D341Med (cell line): Measurements from ENCODE around the gene USP32.

Experiments used
- DNase-seq: peaks from one replicate; pipeline ENCODE4 v3.0.0; 2012; ENCODE audit warnings: low spot score

The USP32 gene

GRCh38 chr17:60300949-60301348 lies 91.0 kb downstream of the USP32 start:
- no peak for DNase-seq

- DNase-seq = no peak
These were observed 91.9 kb downstream of the USP32 start for GRCh38 chr17:60300011-60300410.

GRCh38 chr17:60297760-60298401 lies 94.1 kb downstream of the USP32 start:
- no peak for DNase-seq

GRCh38 chr17:60296177-60296576 lies 95.8 kb downstream of the USP32 start:
- DNase-seq = no peak

DNA sequence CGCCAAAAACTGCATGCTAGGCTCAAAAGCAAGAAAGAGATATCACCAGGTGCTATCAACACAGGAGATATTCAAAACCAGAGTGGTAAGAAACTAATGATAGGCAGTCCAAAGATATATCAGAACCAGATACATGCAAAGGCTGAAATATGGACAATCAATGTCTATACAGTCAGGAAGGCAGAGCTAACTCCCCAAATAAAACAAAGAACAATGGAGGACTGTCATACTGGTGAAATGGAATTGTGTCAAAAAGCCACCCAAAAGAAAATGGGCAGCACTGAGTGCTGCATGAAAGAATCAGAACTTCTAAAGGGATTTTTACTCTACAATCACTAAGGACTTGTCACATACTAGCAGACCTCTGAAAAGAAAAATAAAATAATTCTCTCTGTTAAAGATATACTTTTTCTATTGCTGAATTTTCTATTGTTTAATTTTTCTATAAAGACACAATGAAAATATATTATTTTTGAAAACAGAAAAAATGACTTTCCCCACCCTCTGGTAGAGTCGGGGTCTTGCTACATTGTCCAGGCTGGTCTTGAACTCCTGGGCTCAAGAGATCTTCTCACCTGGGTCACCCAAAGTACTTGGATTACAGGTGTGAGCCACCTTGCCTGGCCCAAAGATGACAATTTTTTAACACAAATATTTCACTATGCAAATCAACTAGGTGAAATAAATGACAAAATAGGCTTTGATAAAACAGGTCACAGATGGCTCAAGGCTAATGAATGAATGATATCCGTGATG lies 98.2 kb downstream of the USP32 start:
- DNase-seq = no peak

DNA sequence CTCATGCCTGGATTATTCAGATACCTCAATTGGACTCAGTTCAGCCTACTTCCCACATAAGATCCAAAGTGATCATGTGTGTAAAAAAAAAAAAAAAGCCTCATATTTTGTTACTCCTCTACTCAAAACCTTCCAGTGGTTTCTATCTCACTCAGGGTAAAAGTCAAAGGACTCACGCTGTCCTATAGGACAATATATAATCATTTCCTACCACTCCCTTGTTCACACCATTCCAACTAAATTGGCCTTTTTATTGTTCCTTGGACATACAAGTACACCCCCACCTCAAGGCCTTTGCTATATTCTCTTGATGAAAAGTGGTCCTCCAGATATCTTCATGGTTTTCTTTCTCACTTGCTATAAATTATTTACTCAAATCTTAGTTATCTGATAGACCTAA lies 99.2 kb downstream of the USP32 start:
- no peak for DNase-seq

DNA sequence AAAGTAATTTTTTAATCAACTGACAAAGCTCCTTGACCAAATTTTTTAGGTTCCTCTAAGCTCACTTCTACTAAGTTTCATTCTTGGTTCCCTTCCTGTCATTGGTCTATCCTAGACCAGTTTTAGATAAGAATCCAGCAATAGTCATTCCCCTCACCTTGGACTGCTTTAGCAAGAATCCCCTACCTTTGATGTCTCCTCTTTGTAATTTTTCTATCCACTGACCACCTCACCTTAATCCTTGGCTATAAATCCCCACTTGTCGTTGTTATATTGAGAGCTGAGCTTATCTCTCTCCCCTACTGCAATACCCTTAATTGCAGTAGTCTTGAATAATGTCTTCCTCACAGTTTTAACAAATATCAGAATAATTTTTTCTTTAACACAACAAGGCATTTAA lies 107.2 kb downstream of the USP32 start:
- DNase-seq = no peak

DNA sequence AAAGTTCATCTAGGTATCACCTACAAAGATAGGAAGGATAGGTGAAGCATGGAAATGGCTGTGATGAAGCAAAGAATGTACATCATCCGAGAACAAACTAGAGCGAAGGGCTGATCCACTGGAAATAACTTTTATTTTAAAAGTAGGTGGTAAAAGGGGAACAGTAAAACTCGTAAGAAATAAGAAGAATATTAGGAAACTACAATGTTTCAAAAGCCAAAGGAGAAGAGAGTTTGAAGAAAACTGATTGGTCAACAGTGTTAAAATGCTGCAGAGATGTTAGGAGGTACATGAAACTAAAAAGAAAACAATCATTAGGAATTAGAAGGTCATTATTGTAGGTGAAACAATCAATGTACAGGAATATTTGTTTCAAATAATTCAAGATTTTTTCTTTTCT lies 108.1 kb downstream of the USP32 start:
- DNase-seq = no peak

DNA sequence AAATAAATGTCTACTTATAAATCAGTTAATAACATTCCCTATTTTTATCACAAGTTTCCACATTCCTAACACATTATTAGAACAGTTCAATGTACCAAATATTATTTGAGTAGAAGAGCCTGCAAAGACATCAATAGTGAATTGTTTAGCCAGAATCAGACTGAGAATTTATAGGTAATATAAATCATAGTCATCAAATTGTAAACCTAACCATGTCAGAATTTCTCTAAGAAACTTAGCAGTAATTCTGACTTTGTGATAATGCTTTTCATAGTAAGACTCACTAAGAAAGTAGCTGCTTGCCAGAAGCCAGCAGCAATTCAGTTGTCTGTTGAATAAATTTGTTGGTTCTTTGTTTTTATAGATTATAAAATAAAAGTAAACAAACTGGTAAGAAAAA lies 111.3 kb downstream of the USP32 start:
- DNase-seq = no peak

GRCh38 chr17:60278237-60278636 lies 113.7 kb downstream of the USP32 start:
- DNase-seq = no peak

- DNase-seq = peak; percentile 45
These were observed 114.7 kb downstream of the USP32 start for GRCh38 chr17:60277258-60277657.

DNA sequence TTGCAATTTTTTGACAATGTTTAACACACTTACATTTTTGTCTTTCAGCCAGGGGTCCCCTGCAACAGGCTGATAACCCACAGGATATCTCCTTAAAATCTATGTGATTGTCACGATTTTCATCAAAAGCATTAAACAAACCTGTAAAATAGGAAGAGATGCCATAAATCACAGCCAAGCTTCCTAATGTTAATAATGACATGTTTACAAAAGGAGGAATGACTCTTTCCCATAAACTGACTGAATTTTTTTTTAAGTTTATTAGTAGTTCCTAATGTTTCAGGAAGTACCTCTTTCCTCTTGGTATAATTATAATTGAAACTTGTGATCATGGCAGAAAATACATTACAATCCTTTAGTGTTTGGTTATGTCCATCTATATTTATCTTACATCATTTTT lies 122.5 kb downstream of the USP32 start:
- no peak for DNase-seq

- no peak for DNase-seq
These were observed 131.4 kb downstream of the USP32 start for GRCh38 chr17:60260540-60260939.

DNA sequence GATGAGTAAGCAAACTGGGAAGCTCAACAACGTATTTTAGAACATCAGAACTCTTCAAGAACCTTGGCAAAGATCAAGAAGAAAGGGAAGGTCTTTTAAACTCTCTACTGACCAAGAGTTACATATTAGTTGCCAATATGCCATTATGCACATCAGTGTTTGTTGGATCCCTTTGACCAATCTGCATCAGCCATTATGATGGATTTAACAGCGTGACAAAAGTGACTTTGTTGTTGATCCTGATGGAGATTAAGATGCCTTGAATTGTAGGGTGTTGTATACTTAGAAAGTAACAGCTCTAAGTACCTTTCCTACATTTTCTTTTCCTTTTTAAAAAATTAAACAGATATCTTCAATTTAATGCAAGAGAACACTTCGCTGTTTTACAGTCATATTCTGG lies 133.6 kb downstream of the USP32 start:
- no peak for DNase-seq

GRCh38 chr17:60256174-60256573 lies 135.8 kb downstream of the USP32 start:
- no peak for DNase-seq

- DNase-seq = no peak
These were observed 138.9 kb downstream of the USP32 start for GRCh38 chr17:60253048-60253447.

GRCh38 chr17:60252459-60252858 lies 139.5 kb downstream of the USP32 start:
- DNase-seq = no peak

DNA sequence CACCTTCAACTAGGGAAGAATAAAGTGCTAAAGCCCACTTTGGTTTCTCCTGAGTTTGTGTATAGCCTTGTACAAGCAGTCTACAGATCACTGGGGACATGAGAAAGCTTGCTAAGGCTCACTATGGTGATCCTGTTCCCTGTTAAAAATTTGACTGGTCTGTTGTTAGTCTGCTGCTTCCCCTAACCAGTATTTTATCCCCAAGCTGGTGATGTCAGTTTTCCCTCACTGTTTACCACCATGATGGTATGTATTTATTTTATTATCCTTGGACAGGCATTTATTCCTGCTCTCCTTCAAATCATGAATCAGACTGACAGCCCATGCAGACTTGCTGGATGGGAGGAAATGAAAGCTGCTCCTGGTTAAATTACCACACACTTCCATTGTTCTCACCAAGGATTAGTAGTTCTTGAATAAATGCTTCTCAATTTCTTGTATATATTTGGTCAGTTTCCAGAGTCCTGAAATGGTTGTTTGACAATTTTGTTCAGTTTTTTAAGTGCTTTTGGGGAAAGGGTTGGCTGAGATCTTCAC lies 142.6 kb downstream of the USP32 start:
- DNase-seq = no peak

GRCh38 chr17:60248618-60249289 lies 143.2 kb downstream of the USP32 start:
- no peak for DNase-seq

GRCh38 chr17:60247836-60248461 lies 144.0 kb downstream of the USP32 start:
- DNase-seq = no peak

- no peak for DNase-seq
These were observed 147.3 kb downstream of the USP32 start for GRCh38 chr17:60244656-60245055.

GRCh38 chr17:60240290-60240689 lies 151.6 kb downstream of the USP32 start:
- DNase-seq = no peak

GRCh38 chr17:60231691-60232090 lies 160.2 kb downstream of the USP32 start:
- DNase-seq = no peak
